Thyroid gland (tissue), 4 donors: ENCODE measurements around the gene HS6ST2. TPM values are rescaled to one million over a fixed set of nuclear protein-coding genes. Genes with fewer than 3 reads are reported as not detected.

ENCODE experiments used
- DNase-seq, 2 donors: peaks; one replicate each; pipeline ENCODE4 v3.0.0-alpha.2; 2019
- H3K27ac ChIP-seq, 3 donors: fragments of 200-600 bp; sonication (generic); 1 replicate in 2 of 3; 2 replicates in 1 of 3; pipeline ENCODE4 v1.5.1; 2016 to 2019; ENCODE audit warnings: mild to moderate bottlenecking in 1 of 3, moderate library complexity in 1 of 3
- H3K27me3 ChIP-seq: fragments of 200-600 bp; sonication (generic); one replicate; pipeline ENCODE4 v1.5.1; 2019
- H3K36me3 ChIP-seq, 2 donors: fragments of 200-600 bp; sonication (generic); one replicate each; pipeline ENCODE4 v1.5.1; 2016 to 2019
- H3K4me1 ChIP-seq, 2 donors: fragments of 200-600 bp; sonication (generic); one replicate each; pipeline ENCODE4 v1.5.1; 2017 to 2019
- H3K4me3 ChIP-seq, 3 donors: fragments of 200-600 bp; sonication (generic); replicated peaks in 1 of 3; 1 replicate in 2 of 3; 2 replicates in 1 of 3; pipeline ENCODE4 v1.5.1; 2016; ENCODE audit warnings: mild to moderate bottlenecking in 1 of 3
- H3K9me3 ChIP-seq: fragments of 200-600 bp; sonication (generic); one replicate; pipeline ENCODE4 v1.5.1; 2017
- POLR2A ChIP-seq, 2 donors: fragments of 450-650 bp; IDR thresholded peaks; one replicate each; pipeline ENCODE4 v1.6.1; 2017; ENCODE audit warnings: antibody characterized with exemption in 2 of 2, mild to moderate bottlenecking in 2 of 2, moderate library complexity in 1 of 2
- WGBS, 2 donors: methylation state at CpG; one replicate each; pipeline ENCODE4 v1.1.5; 2017; 5-methylcytosine and 5-hydroxymethylcytosine counted together
- intact Hi-C: fragments of 100-400 bp; cut with DNase I; formaldehyde crosslinking; loops from one replicate; pipeline ENCODE4 v1.15.1; 2023
- total RNA-seq, 4 donors: library from RNA; depleted of rRNA; stranded (reverse); fragments of >200 nt; gene quantifications; one replicate each; pipeline ENCODE4 v1.2.3, GENCODE V29; 2016
- TF ChIP-seq, protein P1 (sequence below), 6 experiments: fragments of 200-600 bp in 3 of 6; fragments of 450-650 bp in 3 of 6; sonication (generic) in 3 of 6; IDR thresholded peaks; one replicate each; pipeline ENCODE4 v1.5.1; 2016 to 2019; ENCODE audit warnings: antibody characterized with exemption in 6 of 6, mild to moderate bottlenecking in 2 of 6, inconsistent platforms in 1 of 6, moderate library complexity in 1 of 6

Gene HS6ST2
- total RNA-seq, 4 donors from 2014 or later = 0.11 to 0.78 (median 0.38) TPM; not detected in 1

DNA sequence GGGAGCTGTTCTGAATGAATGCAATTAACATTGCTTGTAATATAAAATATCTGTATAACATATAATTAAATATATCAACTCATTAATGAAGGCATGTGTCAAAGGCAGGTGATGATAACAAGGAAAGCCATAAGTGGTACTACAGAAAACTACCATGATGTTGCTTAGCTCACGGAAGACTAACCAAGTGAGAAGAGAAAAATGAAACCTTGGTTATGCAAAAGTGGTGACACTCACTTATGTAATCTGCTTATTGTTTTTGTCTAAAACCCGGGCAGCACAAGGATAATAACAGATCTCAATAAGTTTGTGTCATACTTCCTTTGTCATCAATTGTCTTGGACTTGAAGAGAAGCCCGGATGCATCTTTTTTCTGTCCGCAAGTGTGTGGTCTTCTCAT is 156.4 kb downstream of the HS6ST2 start:
- no peaks in the 10 kb centered on the region for H3K4me1 ChIP-seq
- H3K27me3 ChIP-seq = no peaks in the 10 kb centered on the region
- H3K4me3 ChIP-seq = no peak overlapping the region
- DNase-seq = no peak
- intact Hi-C loops = no loop called here
- 69 to 85% methylated on average over 4 of the region's 4 CpGs for WGBS, 2 donors
- no peaks in the 10 kb centered on the region for H3K9me3 ChIP-seq
- H3K27ac ChIP-seq = no peak overlapping the region
- no peaks in the 10 kb centered on the region for H3K36me3 ChIP-seq
- TF ChIP-seq, protein P1, sequence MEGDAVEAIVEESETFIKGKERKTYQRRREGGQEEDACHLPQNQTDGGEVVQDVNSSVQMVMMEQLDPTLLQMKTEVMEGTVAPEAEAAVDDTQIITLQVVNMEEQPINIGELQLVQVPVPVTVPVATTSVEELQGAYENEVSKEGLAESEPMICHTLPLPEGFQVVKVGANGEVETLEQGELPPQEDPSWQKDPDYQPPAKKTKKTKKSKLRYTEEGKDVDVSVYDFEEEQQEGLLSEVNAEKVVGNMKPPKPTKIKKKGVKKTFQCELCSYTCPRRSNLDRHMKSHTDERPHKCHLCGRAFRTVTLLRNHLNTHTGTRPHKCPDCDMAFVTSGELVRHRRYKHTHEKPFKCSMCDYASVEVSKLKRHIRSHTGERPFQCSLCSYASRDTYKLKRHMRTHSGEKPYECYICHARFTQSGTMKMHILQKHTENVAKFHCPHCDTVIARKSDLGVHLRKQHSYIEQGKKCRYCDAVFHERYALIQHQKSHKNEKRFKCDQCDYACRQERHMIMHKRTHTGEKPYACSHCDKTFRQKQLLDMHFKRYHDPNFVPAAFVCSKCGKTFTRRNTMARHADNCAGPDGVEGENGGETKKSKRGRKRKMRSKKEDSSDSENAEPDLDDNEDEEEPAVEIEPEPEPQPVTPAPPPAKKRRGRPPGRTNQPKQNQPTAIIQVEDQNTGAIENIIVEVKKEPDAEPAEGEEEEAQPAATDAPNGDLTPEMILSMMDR (IDR thresholded peaks at IDR 0.05) = no peak
- TF ChIP-seq POLR2A (IDR thresholded peaks at IDR 0.05) = no peak

DNA sequence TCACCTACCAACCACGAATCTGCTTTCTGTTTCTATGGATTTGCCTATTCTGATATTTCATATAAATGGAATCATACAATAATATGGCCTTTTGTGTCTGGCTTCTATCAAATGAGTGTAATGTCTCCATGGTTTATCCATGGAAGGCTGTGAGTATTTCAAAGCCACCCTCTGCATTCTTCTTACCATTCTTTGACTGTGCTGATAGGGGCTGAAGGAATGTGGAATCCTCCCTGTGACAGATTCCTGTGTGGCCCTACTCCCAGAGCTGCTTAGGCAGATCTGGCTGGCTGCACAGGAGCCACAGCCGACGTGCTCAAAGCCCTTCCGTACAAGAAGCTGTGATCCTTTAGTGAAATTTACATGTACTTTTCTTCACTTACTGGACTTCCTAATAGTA is 163.2 kb downstream of the HS6ST2 start:
- Histone ChIP-seq H3K27ac (no peak overlapping the region), H3K27me3 (no peaks in the 10 kb centered on the region), H3K9me3 (no peaks in the 10 kb centered on the region), H3K36me3 (no peaks in the 10 kb centered on the region), H3K4me3 (no peak overlapping the region), H3K4me1 (no peaks in the 10 kb centered on the region)
- TF ChIP-seq, protein P1 (IDR thresholded peaks at IDR 0.05) = no peak
- no peak for TF ChIP-seq POLR2A (IDR thresholded peaks at IDR 0.05)
- peak in 1 of 2 donors; percentile 3 for DNase-seq
- intact Hi-C loops = no loop called here
- WGBS, 2 donors = 38 to 64% methylated on average over 4 of the region's 4 CpGs

DNA sequence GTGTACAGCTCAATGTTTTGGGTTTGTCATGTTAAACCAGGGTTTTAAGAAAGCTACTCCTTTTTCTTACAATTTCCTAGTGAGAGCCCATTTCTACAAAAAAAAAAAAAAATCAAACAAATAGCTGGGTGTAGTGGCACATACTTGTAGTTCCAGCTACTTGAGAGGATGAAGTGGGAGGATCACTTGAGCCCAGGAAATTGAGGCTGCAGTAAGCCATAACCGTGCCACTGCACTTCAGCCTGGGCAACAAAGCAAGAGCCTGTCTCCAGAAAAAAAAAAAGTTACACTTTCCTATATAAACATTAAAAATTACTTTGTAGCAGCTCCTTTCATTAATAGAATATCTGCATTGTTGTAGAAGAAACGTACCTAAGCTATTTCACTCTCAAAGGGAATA is 166.7 kb downstream of the HS6ST2 start:
- no peak overlapping the region for H3K4me3 ChIP-seq
- 24 to 29% methylated on average over 2 of the region's 2 CpGs for WGBS, 2 donors
- H3K27ac ChIP-seq = no peak overlapping the region
- no peak for TF ChIP-seq POLR2A (IDR thresholded peaks at IDR 0.05)
- TF ChIP-seq, protein P1 (IDR thresholded peaks at IDR 0.05) = no peak
- intact Hi-C loops = no loop called here
- no peaks in the 10 kb centered on the region for H3K4me1 ChIP-seq
- H3K9me3 ChIP-seq = no peaks in the 10 kb centered on the region
- H3K27me3 ChIP-seq = no peaks in the 10 kb centered on the region
- DNase-seq = peak; percentile 51 to 63
- no peaks in the 10 kb centered on the region for H3K36me3 ChIP-seq

DNA sequence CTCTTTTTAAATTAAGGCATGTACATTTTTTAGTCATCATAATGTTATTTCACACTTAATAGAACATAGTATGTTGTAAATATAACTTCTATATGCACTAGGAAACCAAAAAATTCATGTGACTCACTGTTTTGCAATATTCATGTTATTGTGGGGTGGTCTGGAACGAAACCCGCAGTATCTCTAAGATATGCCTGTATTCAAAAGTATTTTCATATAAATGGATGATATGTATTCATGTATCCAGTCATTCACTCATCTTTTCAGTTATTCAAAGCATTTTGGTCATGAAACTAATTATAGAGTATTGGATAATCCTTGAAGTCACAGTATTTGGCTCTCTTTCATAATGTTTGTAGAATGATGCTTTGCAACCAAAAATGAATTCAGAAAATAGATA is 168.1 kb downstream of the HS6ST2 start:
- Histone ChIP-seq H3K27ac (no peak overlapping the region), H3K36me3 (no peaks in the 10 kb centered on the region), H3K4me3 (no peak overlapping the region), H3K4me1 (no peaks in the 10 kb centered on the region), H3K9me3 (no peaks in the 10 kb centered on the region), H3K27me3 (no peaks in the 10 kb centered on the region)
- WGBS, 2 donors = 94 to 96% methylated on average over 2 of the region's 2 CpGs
- no peak for DNase-seq
- intact Hi-C loops = no loop called here
- TF ChIP-seq, protein P1 (IDR thresholded peaks at IDR 0.05) = no peak
- no peak for TF ChIP-seq POLR2A (IDR thresholded peaks at IDR 0.05)

DNA sequence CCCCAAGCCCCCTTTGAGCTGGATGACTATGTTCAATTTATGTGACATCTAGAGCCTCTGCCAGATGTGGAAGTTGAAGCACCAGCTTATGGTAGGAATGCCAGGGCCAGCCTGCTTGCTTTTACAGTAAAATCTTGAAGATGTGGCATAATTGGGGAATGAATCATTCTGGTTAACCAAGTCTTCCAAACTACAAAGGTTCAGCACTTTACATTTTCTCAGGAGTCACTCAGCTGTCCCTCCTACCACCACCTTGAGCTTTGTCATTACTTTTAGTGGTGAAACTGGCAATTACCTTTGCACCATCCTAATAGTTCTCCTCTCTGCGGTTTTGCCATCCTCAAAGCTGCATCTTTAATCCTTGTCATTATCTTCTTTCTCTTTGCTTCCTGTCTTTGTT is 172.2 kb downstream of the HS6ST2 start:
- 94 to 96% methylated on average over 1 of the region's 1 CpG for WGBS, 2 donors
- Histone ChIP-seq H3K4me3 (no peak overlapping the region), H3K27ac (no peak overlapping the region), H3K4me1 (no peaks in the 10 kb centered on the region), H3K36me3 (no peaks in the 10 kb centered on the region), H3K27me3 (no peaks in the 10 kb centered on the region), H3K9me3 (no peaks in the 10 kb centered on the region)
- no peak for TF ChIP-seq POLR2A (IDR thresholded peaks at IDR 0.05)
- TF ChIP-seq, protein P1 (IDR thresholded peaks at IDR 0.05) = no peak
- no peak for DNase-seq
- intact Hi-C loops = no loop called here
